ENCODE data around the gene CPLX3.

- TF ChIP-seq POLR2A (IDR thresholded peaks at IDR 0.05; ENCODE audit: low read depth, low read length) (no peak), POLR2AphosphoS5 (IDR thresholded peaks at IDR 0.05; ENCODE audit: low read depth, low read length) (no peak)
Observed at GRCh38 chr15:74826364-74826819, at the start of gene CPLX3.

Data from GM12892 (cell line).